ENCODE measurements around the gene GTPBP10.

GTPBP10 gene

GRCh38 chr7:90432752-90433151, 86.2 kb downstream of the GTPBP10 start:
- ATAC-seq, result no peak
- TF ChIP-seq TSHZ2 (CRISPR knock-in tag; IDR thresholded peaks at IDR 0.05) (no peak), CREB5 (CRISPR knock-in tag; IDR thresholded peaks at IDR 0.05; ENCODE audit: low read depth) (no peak), ZNF565 (CRISPR knock-in tag; conservative IDR thresholded peaks at IDR 0.05; ENCODE audit: low read depth) (no peak), RARB (CRISPR knock-in tag; IDR thresholded peaks at IDR 0.05) (no peak), ZNF70 (CRISPR knock-in tag; IDR thresholded peaks at IDR 0.05) (no peak), CSDC2 (CRISPR knock-in tag; IDR thresholded peaks at IDR 0.05) (no peak), POU6F1 (CRISPR knock-in tag; IDR thresholded peaks at IDR 0.05; ENCODE audit: borderline replicate concordance, low read depth) (no peak), TOX (CRISPR knock-in tag; IDR thresholded peaks at IDR 0.05; ENCODE audit: borderline replicate concordance) (no peak), ARNTL (CRISPR knock-in tag; IDR thresholded peaks at IDR 0.05; ENCODE audit: borderline replicate concordance, low read depth) (no peak), ZNF8 (CRISPR knock-in tag; IDR thresholded peaks at IDR 0.05) (no peak), BACH2 (CRISPR knock-in tag; IDR thresholded peaks at IDR 0.05; ENCODE audit: borderline replicate concordance) (no peak), SNAI2 (CRISPR knock-in tag; IDR thresholded peaks at IDR 0.05) (no peak), ZFP30 (CRISPR knock-in tag; IDR thresholded peaks at IDR 0.05) (no peak), OSR1 (CRISPR knock-in tag; IDR thresholded peaks at IDR 0.05) (no peak), ISL1 (CRISPR knock-in tag; IDR thresholded peaks at IDR 0.05) (no peak), CSRNP3 (CRISPR knock-in tag; IDR thresholded peaks at IDR 0.05) (no peak), PATZ1 (CRISPR knock-in tag; IDR thresholded peaks at IDR 0.05; ENCODE audit: borderline replicate concordance) (no peak)

- ATAC-seq, result no peak
- TF ChIP-seq RARB (CRISPR knock-in tag; IDR thresholded peaks at IDR 0.05) (no peak), CREB5 (CRISPR knock-in tag; IDR thresholded peaks at IDR 0.05; ENCODE audit: low read depth) (no peak), OSR1 (CRISPR knock-in tag; IDR thresholded peaks at IDR 0.05) (no peak), ZC3H10 (CRISPR knock-in tag; IDR thresholded peaks at IDR 0.05) (no peak), ARNTL (CRISPR knock-in tag; IDR thresholded peaks at IDR 0.05; ENCODE audit: borderline replicate concordance, low read depth) (no peak), ZFP30 (CRISPR knock-in tag; IDR thresholded peaks at IDR 0.05) (no peak), ZNF8 (CRISPR knock-in tag; IDR thresholded peaks at IDR 0.05) (no peak), ZFP3 (CRISPR knock-in tag; IDR thresholded peaks at IDR 0.05) (no peak), GLIS3 (CRISPR knock-in tag; IDR thresholded peaks at IDR 0.05) (no peak), TCF4 (CRISPR knock-in tag; IDR thresholded peaks at IDR 0.05; ENCODE audit: borderline replicate concordance) (no peak)
These were observed 86.7 kb downstream of the GTPBP10 start for GRCh38 chr7:90433221-90433620.

Data from SK-N-SH treated with all-trans-retinoic acid at 6 μM for 48 hours (cell line).